ENCODE results near the gene KCNJ5. TPM values are rescaled to one million over a fixed set of nuclear protein-coding genes. Genes with fewer than 3 reads are reported as not detected.
"Not testable (repeated sequence)": the region's sequence is repeated elsewhere in the genome, so short reads cannot be mapped to it uniquely, and the experiment has no call there.

Gene KCNJ5
- total RNA-seq, 1 donor from 2014 or later: 2.0 TPM

DNA sequence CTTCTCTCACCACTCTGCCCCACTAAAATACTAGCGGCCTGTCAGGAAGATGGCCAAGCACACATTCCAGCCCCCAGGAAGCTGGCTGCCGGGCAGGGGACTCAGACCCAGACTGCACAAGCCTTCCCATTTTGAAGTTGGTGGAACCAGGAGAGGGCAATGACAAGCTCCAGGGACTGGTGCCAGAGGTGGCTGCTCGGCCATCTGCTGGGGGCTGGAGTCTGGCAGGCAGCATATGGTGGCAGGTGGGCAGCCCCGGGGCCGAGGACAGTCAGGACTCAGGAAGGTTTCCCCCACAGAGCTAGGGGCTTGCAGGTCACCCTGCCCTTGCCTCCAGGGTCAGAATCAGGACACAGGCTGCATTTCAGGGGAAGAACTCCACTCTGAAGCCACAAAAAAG, 22.6 kb downstream of the KCNJ5 start:
- no peak for DNase-seq

DNA sequence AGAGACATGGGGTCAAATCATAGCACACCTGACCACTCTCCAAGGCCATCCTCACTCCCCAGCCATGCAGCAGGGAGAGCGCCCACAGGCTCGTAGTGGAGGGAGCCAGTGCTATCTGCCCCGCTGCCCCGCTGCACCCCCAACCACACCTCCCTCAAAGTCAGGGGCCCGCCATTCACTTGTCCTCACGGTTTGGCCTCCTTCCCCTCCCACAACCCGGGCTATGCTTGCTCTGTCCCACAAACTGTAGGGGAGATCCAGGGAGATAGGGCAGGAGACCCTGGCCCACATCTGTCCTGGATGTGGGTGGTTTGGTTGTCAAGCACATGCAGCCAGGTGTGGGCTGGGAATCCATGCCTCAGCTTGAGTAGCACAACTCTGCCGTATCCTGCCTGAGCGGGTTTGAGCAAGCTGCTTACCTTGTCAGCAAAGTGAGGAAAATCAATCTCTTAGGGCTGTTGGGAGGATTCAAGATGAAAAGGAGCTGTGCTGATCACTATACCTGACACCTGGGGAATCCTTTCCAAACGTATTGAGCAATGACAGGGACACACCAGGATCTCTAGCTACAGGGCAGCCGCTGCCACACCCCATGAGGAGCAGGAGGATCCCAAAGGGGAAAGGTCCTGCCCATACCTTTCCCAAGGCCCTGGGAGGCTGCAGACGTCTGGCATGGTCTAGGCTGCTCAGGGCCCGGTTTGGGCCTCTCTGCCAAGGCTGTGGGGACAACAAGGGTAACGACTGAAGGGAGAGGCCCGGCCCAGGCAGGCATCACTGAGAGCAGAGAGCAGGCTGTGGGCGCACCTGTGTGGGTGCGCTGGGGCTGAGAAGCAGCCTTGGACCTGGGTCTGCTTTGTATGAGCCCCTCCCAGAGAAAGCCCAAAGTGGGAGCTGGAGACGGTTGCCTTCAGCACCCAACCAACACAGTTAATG, 23.3 kb downstream of the KCNJ5 start:
- DNase-seq: peak; percentile 32

DNA sequence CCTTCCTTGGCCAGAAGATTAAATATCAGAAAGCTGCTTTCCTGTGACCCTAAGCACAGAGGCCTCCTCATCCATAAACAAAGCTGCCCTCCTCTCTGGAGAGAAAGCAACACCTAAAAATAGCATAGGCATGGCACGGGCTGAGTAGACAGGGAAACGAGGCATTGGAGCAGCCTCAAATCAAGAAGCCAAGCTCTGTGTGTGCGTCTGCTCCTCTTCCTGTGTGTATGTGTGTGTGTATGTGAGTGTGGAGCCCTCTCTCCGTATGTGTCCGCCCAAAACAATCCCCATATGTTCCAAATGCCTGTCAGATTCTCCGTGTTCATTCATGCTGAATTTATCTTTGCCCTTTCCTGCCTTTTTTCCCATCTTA, 24.0 kb downstream of the KCNJ5 start:
- peak; percentile 38 for DNase-seq

DNA sequence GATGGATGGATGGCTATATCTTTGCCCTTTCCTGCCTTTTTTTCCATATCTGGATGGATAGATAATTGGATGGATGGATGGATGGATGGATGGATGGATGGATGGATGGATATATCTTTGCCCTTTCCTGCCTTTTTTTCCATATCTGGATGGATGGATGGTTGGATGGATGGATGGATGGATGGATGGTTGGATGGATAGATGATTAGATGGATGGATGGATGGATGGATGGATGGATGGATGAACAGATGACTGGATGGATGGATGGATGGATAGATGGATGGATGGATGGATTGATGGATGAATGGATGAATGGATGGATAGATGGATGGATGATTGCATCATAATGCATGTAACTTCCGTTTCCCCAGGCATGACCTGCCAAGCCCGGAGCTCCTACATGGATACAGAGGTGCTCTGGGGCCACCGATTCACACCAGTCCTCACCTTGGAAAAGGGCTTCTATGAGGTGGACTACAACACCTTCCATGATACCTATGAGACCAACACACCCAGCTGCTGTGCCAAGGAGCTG, 24.9 kb downstream of the KCNJ5 start:
- DNase-seq: no peak

DNA sequence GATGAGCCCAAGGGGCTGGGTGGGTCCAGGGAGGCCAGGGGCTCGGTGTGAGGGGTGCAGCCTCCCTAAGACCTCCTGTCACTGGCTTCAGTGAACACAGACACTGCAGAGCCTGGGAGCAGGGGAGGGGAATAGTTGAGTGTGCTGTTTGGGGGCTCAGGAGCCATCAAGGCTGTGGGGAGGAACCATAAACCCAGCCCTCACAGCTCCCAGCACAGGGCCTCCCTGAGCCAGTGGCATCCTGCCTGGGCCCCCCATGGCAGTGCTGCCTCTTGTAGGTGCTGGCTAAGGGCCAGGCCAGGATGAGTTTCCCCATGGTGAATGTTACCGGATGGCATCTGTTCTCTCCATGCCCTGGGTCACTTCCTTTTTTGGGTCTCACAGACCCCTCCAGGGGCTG, 25.5 kb downstream of the KCNJ5 start:
- DNase-seq: no peak

DNA sequence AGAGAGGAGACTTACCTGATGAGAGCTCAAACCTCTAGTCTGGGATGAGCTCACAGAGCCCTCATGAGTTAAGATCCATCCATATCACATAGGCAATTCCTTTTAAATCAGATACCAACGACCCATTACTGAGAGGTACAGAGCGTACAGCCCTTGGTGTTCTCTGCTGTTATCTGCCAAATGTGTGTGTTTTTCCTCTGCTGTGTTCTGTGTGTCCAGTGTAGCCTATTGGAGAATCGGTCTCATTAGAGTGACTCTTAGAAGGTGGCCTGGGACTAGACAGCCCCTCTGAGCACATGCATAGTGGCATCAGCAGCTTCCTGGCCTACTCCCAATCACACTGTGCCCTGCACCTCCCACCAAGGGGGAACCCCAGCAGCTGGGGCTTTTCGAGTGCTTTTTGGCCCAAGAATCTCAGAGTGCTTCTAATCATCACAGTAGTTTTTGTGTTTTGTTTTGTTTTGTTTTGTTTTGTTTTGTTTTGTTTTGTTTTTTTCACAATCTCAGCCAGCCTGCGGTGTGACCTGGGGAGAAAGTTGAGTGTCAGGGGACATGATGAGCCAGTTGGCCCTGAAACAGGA, 26.1 kb downstream of the KCNJ5 start:
- DNase-seq: no peak

DNA sequence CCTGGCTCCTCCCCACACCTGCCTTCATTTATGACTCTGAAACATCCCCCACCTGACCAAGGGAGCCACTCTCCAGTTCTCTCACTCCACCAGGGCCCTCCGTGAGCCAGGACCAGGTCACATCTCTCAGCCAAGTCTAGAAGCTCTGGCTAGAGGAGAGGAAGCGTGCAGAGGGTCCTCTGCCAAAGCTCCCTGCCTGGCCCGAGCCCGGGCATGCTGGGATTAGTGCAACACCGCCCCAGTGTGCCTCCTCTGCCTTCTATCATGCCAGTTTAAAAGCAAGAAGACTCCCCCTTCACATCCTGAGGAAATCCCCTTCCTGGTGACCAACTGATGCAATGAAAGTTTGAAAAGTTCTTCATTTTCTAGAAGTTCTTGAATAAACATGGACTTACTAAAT, 28.1 kb downstream of the KCNJ5 start:
- DNase-seq: no peak

DNA sequence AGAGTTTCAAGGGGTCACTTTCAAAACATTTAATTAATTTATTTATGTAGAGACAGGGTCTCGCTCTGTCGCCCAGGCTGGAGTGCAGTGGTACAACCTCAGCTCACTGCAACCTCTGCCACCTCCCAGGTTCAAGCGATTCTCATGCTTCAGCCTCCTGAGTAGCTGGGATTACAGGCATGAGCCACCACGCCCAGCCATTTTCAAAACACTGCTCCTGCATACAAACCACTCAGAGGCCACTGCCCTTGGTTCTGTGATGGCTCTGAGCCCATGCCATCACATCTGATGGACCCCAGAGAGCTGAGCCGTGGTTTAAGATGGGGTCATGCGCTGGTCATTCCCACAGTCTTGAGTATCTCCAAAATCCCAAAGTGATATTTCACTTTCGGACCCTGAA, 28.5 kb downstream of the KCNJ5 start:
- not testable (repeated sequence) for DNase-seq

DNA sequence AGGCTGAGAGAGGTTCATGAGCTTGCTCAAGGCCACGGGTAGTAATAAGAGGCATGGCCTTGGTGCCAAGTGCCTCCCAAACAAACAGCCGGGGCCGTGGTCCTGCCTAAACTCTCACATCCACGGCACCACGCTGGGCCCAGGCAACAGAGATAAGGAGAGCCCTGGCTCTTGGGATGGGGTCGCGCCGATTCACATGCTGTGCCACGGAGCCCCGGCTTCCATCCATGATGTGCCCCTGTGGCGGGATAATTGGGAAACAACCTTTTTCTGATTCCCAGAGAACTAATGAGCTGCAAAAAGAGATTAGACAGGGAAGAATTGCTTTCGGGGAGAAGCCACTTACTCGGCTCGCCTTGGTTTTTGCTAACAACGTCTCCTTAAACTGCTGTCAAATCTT, 29.5 kb downstream of the KCNJ5 start:
- no peak for DNase-seq

DNA sequence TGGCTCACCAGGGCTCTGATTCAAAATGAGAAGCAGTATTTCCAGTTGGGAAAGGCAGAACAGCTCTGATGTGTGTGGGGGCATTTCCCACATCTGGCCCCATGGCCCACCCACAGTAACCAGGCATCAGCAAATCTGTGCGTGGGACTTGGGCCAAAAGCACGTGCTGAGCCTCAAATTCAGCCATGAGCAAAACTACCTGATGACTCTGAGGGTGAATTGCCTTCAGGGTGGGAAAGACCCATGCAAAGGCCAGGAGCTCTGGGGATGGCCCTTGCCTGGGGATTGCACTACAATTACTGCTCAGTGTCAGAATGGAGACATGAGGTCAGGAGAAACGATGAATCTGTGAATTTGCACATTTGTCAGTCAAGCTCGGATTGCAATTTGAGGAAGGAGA, 30.6 kb downstream of the KCNJ5 start:
- DNase-seq: no peak

DNA sequence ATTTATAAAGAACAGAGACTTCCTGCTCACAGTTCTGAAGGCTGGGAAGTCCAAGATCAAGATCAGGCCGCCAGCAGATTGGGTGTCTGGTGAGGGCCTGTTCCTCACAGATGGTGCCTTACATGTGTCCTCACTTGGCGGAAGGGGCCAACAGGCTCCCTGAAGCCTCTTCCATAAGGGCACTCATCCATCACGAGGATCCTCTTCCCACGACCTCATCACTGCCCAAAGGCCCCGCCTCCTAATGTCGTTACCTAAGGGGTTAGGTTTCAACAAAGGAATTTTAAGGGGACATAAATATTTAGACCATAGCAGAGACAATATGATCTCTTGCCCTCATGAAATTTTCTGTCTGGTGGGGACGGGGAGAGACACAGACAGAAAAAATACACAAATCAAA, 32.9 kb downstream of the KCNJ5 start:
- no peak for DNase-seq

DNA sequence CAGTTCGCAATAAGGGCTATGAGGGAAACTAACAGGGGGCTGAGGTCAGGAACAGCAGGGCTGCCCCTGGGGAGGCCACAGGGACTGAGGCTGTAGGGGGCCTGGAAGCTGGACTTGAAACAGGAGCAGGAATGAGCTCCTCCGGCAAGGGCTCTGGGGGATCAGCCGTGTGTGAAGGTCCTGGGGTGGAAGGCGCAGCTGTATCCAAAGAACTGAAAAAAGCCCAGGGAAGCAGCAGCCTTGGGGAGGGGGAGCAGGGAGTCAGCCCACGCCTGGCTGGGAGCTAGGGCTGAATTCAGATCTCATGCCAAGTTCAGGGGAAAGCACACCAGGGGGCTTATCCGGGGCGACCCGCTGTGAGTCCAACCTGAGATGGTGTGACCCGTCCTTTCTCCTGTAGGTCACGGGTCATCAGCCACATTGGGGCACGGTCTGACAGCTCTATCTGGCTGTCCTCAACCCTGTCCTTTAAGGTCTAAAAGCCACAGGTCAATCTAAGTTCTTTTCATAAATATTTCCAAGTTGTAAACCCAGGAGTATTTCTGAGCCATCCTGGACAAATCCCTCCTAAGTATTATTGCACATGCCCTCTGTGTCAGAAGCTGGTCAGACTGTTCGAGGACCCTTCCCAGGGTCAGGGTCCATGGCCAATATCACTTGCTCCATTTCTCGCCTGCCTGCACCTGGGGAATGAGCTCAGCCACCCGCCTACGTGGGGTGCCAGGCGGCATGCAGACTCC, 33.5 kb downstream of the KCNJ5 start:
- DNase-seq: no peak

DNA sequence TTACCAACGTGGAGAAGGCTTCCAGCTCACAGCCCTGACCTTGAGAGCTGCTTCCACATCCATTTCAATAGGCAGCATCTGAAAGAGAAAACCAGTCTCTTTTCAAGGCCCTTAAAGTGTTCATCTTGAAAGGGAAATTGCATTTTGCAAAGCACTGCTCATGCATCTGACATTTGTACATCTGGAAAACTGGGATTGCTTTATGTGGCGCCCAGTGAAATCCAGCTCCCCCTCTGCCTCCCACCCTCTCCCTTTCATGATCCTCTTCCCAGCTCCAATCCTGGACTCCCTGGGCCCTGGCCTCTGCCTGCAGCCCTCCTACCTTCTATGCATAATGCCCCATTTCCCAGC, 34.1 kb downstream of the KCNJ5 start:
- DNase-seq: no peak

DNA sequence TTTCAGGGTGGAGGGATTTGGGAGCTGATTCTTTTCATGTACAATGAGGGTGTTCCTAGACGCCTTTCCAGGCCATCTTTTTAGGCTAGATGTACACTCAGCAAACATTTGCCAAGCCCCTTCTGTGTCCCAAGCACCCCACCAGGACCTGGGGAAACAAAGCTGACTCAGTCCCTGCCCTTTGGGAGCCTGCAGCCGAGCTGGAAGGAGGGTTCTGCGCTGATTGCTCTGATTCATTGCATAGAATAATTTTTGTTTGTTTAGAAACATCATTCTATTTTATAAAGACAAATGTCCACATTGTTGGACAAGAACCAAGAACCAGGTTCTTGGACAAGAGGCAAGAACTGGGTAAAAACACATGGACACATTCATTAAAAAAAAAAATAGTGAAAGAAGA, 34.8 kb downstream of the KCNJ5 start:
- no peak for DNase-seq

DNA sequence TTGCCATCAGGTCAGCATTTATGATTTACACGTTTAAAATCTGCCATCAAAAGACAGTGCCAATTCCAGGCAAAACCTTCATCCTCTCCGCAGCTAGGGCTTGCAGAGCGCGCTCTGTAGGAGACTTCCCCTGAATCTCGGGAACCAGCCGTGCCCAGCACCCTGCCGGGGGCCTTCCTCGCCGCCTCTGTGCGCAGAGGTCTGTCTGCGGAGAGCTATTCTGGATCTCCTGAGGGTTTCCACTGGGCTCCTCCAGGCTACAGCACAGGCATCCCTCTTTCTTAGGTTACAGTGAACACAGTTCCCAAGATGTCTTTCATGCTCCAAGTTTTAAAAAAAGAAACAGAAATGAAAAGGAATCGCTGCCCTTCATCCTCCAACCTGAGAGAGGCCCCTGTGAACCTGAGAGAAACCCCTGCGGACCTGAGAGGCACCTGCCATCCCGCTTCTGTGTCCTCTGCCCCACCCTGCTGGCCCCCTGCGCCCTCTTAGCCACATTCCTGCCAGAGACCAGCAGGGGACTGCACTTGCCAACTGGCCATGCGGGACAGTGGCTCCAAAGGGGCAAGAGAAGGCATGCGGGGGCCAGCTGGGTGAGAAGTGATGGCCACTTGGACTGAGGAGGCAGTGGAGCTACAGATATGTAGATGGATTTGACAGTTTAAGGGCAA, 35.4 kb downstream of the KCNJ5 start:
- DNase-seq: no peak

DNA sequence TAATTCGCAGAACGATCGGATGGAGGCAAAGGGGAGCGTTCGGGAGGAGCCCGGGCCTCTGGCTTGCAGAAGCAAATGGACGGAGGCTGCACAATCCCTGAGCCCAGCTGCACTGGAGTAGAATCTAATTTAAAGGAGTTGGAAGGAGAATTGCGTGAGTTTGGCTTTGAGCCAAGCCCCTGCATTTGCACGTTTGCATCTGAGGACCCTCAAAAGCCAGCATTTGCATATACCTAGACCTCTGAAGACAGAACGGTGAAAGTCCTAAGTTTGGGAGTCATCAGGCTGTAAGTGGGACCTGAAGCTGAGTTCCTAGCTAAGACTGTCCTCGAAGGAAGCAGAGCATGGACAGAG, 35.9 kb downstream of the KCNJ5 start:
- DNase-seq: no peak

DNA sequence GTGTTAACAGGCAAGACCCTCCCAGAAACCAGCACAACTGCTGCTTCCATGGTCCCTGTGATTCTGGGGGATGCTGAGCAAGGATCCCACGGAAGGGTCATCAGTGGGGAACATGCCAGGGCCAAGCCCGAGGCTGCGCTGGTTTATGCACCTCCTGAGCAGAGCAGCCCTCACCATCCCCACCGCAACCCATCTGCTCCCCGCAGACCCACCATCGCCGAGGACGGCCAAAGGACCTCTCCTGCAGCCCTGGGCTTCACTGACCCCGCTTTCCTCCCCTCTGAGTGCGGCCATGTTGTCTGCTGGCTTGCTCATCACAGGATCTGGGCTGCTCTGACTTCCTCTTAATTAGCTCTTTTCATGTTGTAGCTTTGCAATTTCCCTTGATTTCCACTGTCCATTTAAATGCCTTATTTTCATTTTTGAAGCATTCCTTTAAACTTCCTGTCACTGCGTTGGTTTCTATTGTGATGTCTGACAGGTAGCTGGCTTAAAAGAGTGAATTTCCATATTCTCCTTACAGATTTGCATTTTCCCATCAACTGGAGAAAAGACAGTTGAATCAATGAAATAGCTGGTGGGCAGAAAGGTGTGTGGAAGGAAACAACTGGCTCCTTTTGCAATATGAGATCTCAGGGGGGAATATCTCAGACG, 36.7 kb downstream of the KCNJ5 start:
- DNase-seq: no peak

DNA sequence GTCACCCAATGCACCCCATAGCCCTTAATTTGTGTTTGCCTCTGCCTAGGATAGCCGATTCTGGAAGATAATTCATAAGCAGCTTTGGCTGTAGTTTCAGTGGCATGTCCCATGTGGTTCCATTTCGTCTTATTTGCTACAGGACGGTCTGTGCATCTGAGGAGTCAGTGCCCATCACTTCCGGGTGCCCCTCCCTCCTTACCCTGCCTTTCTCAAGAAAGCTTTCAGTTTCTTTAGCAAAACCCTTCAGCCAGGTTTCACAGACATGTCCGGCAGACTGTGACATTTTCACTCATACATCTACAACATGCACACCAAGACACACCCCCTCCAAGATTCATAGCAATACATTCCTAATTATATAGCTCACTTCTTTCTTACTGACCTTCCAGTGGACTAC, 37.2 kb downstream of the KCNJ5 start:
- no peak for DNase-seq

DNA sequence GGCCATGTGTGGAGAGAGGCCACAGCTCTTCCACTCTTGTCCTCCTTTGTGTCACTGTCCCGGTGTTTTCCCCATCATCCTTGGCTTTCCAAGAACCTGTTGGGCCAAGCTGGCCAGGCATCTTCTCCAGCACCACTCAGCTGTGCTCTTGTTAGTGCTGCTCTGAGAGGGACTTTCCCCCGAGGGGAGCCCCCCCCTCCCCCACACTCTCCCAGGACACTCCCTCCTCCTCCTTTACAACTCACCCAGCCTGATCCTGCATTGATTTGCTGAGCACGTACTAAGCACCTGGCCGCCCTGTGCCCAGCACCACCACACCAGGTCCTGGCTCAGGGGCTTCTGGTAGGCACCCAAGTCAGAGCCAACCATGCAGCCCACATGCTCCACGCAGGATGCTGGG, 38.3 kb downstream of the KCNJ5 start:
- DNase-seq: no peak

DNA sequence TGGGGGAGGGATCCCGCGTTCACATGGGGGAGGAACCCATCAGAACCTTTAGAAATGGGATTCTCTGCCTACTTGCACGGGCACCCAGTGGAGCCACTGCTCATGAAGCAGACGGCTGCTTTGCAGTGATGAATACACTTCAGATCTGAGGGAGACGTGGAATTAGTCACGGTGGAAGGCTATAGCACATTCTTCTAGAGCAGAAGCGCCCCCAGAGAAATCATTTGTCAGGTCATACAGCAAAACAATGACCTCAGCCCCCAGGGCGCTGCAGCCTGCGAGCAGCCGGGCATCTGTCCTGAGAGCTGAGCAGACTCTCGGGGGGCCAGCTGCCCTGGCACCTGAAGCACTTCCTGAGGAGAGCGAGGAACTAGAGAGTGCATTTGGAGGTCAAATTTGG, 38.8 kb downstream of the KCNJ5 start:
- no peak for DNase-seq

DNA sequence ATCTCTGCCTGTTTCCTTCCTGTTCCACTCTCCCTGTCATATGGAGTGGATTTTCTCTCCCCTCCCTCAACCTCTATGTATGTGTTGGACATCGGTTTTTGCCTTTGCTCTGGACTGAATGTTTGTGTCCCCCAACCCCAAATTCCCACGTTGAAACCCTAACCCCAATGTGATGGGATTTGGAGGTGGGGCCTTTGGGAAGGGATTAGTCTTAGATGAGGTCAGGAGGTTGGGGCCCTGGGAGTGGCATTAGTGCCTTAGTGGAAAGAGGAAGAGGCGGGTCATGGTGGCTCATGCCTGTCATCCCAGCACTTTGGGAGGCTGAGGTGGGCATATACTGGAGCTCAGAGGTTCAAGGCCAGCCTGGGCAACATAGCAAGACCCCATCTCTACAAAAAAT, 39.9 kb downstream of the KCNJ5 start:
- DNase-seq: no peak

DNA sequence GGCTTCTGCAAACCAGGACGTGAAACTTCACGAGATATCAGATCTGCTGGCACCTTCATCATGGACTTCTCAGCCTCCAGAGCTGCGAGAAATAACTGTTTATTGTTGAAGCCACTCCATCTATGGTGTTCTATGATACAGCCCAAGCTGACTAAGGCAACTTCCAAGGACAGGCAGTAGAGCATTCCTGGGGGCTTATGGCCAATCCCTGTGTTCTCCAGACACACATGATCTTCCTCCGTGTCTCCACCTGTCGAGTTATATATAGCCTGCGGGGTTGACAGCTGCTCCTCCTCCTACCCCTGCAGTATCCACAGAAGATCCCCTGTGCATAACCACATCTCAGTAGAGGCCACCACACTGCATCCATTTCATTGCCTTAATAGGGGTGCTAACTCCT, 40.5 kb downstream of the KCNJ5 start:
- no peak for DNase-seq
